ENCODE measurements around the gene DAB1.

The DAB1 gene

DNA sequence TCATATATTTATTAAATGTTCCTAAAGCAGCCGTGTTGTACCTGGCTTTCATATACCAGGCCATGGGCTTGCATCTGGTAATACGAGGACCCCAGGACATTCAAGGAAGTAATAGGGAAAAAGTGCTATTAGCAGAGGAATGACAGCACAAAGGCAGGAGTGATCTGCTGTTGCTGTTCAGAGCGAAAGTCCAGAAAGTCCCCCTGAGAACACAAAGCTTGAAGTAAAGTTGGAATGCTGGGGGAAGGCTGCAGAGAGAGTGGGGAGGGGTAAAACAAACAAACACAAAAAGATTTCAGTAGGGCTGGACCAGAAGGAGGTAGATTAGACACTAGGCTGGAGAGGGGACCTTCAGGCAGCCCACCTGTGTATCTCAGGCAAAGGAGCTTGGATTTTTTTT lies 363.4 kb downstream of the DAB1 start:
- TF ChIP-seq, protein P1, sequence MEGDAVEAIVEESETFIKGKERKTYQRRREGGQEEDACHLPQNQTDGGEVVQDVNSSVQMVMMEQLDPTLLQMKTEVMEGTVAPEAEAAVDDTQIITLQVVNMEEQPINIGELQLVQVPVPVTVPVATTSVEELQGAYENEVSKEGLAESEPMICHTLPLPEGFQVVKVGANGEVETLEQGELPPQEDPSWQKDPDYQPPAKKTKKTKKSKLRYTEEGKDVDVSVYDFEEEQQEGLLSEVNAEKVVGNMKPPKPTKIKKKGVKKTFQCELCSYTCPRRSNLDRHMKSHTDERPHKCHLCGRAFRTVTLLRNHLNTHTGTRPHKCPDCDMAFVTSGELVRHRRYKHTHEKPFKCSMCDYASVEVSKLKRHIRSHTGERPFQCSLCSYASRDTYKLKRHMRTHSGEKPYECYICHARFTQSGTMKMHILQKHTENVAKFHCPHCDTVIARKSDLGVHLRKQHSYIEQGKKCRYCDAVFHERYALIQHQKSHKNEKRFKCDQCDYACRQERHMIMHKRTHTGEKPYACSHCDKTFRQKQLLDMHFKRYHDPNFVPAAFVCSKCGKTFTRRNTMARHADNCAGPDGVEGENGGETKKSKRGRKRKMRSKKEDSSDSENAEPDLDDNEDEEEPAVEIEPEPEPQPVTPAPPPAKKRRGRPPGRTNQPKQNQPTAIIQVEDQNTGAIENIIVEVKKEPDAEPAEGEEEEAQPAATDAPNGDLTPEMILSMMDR (conservative IDR thresholded peaks at IDR 0.05; ENCODE audit: low read length), result no peak
- no peak for DNase-seq (ENCODE audit: low read depth)
- H3K4me3 ChIP-seq (ENCODE audit: low read length), result no peak overlapping the region

DNA sequence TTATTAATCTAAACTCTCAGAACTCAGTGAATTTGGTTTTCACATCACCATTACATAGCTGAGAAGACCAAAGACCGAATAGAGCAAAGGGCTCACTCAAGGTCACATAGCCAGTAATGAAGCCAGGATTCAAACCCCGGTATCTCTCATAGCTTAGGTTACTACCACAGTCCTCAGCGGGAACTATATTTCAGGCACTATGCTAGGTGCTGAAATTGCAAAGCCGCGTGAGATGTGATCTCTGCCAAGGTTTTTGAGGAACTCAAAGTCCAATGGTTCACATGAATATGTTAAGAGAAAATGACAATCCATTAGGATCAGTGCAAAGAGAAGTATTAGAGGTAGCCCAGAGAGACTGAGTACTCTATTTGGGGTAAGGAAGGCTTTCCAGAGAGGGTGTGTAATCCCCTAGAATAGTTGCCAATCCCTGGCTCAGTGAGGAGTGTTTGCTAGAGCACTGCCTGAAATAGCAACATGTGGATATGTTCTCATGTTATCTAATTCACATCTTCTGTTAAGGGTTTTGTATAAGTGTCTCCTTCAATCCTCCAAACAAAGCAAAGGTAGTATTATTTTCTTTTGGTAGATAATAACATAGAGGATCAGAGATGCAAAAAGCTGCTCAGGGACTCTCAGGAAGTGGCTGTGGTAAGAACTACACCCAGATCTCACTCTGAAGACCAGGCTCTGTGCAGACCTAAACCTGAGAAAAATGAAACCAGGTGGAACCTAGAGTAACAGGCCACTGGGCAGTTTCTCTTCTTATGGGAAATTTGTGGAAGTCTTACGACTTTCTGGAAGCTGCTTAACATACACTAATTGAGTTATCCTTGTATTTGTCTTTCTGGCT lies 365.0 kb downstream of the DAB1 start:
- no peak for DNase-seq (ENCODE audit: low read depth)
- TF ChIP-seq, protein P1 (conservative IDR thresholded peaks at IDR 0.05; ENCODE audit: low read length), result no peak
- H3K4me3 ChIP-seq (ENCODE audit: low read length), result no peak overlapping the region

GRCh38 chr1:57048856-57049255 lies 375.0 kb downstream of the DAB1 start:
- TF ChIP-seq, protein P1 (conservative IDR thresholded peaks at IDR 0.05; ENCODE audit: low read length), result no peak
- no peak for DNase-seq (ENCODE audit: low read depth)
- H3K4me3 ChIP-seq (ENCODE audit: low read length), result no peak overlapping the region

GRCh38 chr1:57046462-57046861 lies 377.4 kb downstream of the DAB1 start:
- TF ChIP-seq, protein P1 (conservative IDR thresholded peaks at IDR 0.05; ENCODE audit: low read length), result no peak
- DNase-seq (ENCODE audit: low read depth), result no peak
- no peak overlapping the region for H3K4me3 ChIP-seq (ENCODE audit: low read length)

GRCh38 chr1:57041901-57042300 lies 382.0 kb downstream of the DAB1 start:
- TF ChIP-seq, protein P1 (conservative IDR thresholded peaks at IDR 0.05; ENCODE audit: low read length), result no peak
- no peak for DNase-seq (ENCODE audit: low read depth)
- no peak overlapping the region for H3K4me3 ChIP-seq (ENCODE audit: low read length)

GRCh38 chr1:57040811-57041210 lies 383.0 kb downstream of the DAB1 start:
- TF ChIP-seq, protein P1 (conservative IDR thresholded peaks at IDR 0.05; ENCODE audit: low read length), result no peak
- no peak overlapping the region for H3K4me3 ChIP-seq (ENCODE audit: low read length)
- DNase-seq (ENCODE audit: low read depth), result no peak

All from AG10803 (cell line).